ENCODE measurements around the gene ABCF1. TPM values are rescaled to one million over a fixed set of nuclear protein-coding genes. Genes with fewer than 3 reads are reported as not detected.
"Not testable (repeated sequence)": the region's sequence is repeated elsewhere in the genome, so short reads cannot be mapped to it uniquely, and the experiment has no call there.

Gene ABCF1
- total RNA-seq, result 32.5 TPM
- long read RNA-seq, transcript ABCF1-201 (25 exons, 3,481 nt), result major isoform, 25 of 71 reads
- long read RNA-seq, partial matches to known transcripts, result 13 of 71 reads
- long read RNA-seq, other reads (novel, unspliced or antisense), result 33 of 71 reads

- DNase-seq (peak; percentile 99), ATAC-seq (ENCODE audit: poor library complexity) (peak; percentile 99)
- intact Hi-C loops (cut with DNase I), result no loop called here
These were observed at the start of gene ABCF1 for GRCh38 chr6:30571075-30571761. TSS of gene ABCF1 (plus strand) at chr6:30571442. CDS start at chr6:30571488, 46 bp downstream.

- DNase-seq; intact Hi-C loops (cut with DNase I); ATAC-seq (ENCODE audit: poor library complexity): not testable (repeated sequence)
These were observed 49.3 kb upstream of the ABCF1 start for GRCh38 chr6:30521952-30522351.

- DNase-seq; intact Hi-C loops (cut with DNase I); ATAC-seq (ENCODE audit: poor library complexity): not testable (repeated sequence)
These were observed 44.8 kb upstream of the ABCF1 start for GRCh38 chr6:30526444-30526843.

- ATAC-seq (ENCODE audit: poor library complexity); intact Hi-C loops (cut with DNase I); DNase-seq: not testable (repeated sequence)
These were observed 41.8 kb upstream of the ABCF1 start for GRCh38 chr6:30529349-30529875.

GRCh38 chr6:30530014-30530413 is 41.2 kb upstream of the ABCF1 start:
- DNase-seq (no peak), ATAC-seq (ENCODE audit: poor library complexity) (no peak)
- intact Hi-C loops (cut with DNase I), result loop anchor here (5.0 kb wide), 1 partner anchor 43 kb away; the partner anchor contains the start of gene HLA-E

- DNase-seq (no peak), ATAC-seq (ENCODE audit: poor library complexity) (no peak)
- intact Hi-C loops (cut with DNase I), result loop anchor here (5.0 kb wide), 1 partner anchor 46 kb away; the partner anchor contains the start of gene HLA-E
These were observed 37.6 kb upstream of the ABCF1 start for GRCh38 chr6:30533460-30534294.

- intact Hi-C loops (cut with DNase I), result no loop called here
- DNase-seq (no peak), ATAC-seq (ENCODE audit: poor library complexity) (no peak)
These were observed 33.3 kb upstream of the ABCF1 start for GRCh38 chr6:30537931-30538330.

- ATAC-seq (ENCODE audit: poor library complexity) (peak; percentile 86), DNase-seq (peak; percentile 84)
- intact Hi-C loops (cut with DNase I), result loop anchor here (5.0 kb wide), 1 partner anchor 59 kb away; no protein-coding TSS in a partner anchor
These were observed 29.5 kb upstream of the ABCF1 start for GRCh38 chr6:30541515-30542403.

GRCh38 chr6:30542404-30542725 is 28.9 kb upstream of the ABCF1 start:
- ATAC-seq (ENCODE audit: poor library complexity) (no peak), DNase-seq (no peak)
- intact Hi-C loops (cut with DNase I), result loop anchor here (5.0 kb wide), 1 partner anchor 60 kb away; no protein-coding TSS in a partner anchor

GRCh38 chr6:30542915-30543314 is 28.3 kb upstream of the ABCF1 start:
- no peak for DNase-seq
- intact Hi-C loops (cut with DNase I), result loop anchor here (5.0 kb wide), 1 partner anchor 61 kb away; no protein-coding TSS in a partner anchor
- no peak for ATAC-seq (ENCODE audit: poor library complexity)

- no peak for ATAC-seq (ENCODE audit: poor library complexity)
- intact Hi-C loops (cut with DNase I), result loop anchor here (5.0 kb wide), 1 partner anchor 62 kb away; no protein-coding TSS in a partner anchor
These were observed 27.4 kb upstream of the ABCF1 start for GRCh38 chr6:30543821-30544220.

GRCh38 chr6:30544666-30545272 is 26.5 kb upstream of the ABCF1 start:
- intact Hi-C loops (cut with DNase I), result loop anchor here (5.0 kb wide), 1 partner anchor 62 kb away; no protein-coding TSS in a partner anchor
- DNase-seq (no peak), ATAC-seq (ENCODE audit: poor library complexity) (peak; percentile 61)

More at GRCh38 chr6:30543821-30544220, 27.4 kb upstream of the ABCF1 start:
- DNase-seq, result no peak

- ATAC-seq (ENCODE audit: poor library complexity) (no peak), DNase-seq (no peak)
- intact Hi-C loops (cut with DNase I), result no loop called here
These were observed 23.8 kb upstream of the ABCF1 start for GRCh38 chr6:30547454-30547853.

GRCh38 chr6:30548375-30548774 is 22.9 kb upstream of the ABCF1 start:
- DNase-seq (no peak), ATAC-seq (ENCODE audit: poor library complexity) (no peak)
- intact Hi-C loops (cut with DNase I), result no loop called here

GRCh38 chr6:30554404-30554803 is 16.8 kb upstream of the ABCF1 start:
- ATAC-seq (ENCODE audit: poor library complexity), result no peak
- DNase-seq, result no peak
- intact Hi-C loops (cut with DNase I), result no loop called here

GRCh38 chr6:30554962-30555815 is 16.1 kb upstream of the ABCF1 start:
- peak; percentile 25 for ATAC-seq (ENCODE audit: poor library complexity)
- peak; percentile 77 for DNase-seq
- intact Hi-C loops (cut with DNase I), result loop anchor here (5.0 kb wide), 1 partner anchor 162 kb away; the partner anchor contains the start of gene MDC1

- ATAC-seq (ENCODE audit: poor library complexity), result no peak
- intact Hi-C loops (cut with DNase I), result loop anchor here (5.0 kb wide), 1 partner anchor 162 kb away; the partner anchor contains the start of gene MDC1
- DNase-seq, result no peak
These were observed 15.5 kb upstream of the ABCF1 start for GRCh38 chr6:30555816-30556065.

Data from Right ventricle myocardium superior (tissue), 1 donor.